GM19238 (cell line): ENCODE measurements around the gene OR9A2.

Experiments used
- DNase-seq: peaks from one replicate; pipeline ENCODE4 v3.0.0; 2011; ENCODE audit warnings: low spot score; ENCODE audit not compliant: insufficient read length

Gene OR9A2

GRCh38 chr7:143027032-143027431, at the start of gene OR9A2:
OR9A2 (minus strand) TSS chr7:143027132; CDS start chr7:143027132, 0 bp downstream.
- DNase-seq = no peak

GRCh38 chr7:143074141-143074540, 47.2 kb upstream of the OR9A2 start:
- DNase-seq = no peak

GRCh38 chr7:143073556-143073955, 46.6 kb upstream of the OR9A2 start:
- DNase-seq = no peak

- DNase-seq = no peak
These were observed 43.1 kb upstream of the OR9A2 start for GRCh38 chr7:143069912-143070500.

GRCh38 chr7:143068446-143068845, 41.5 kb upstream of the OR9A2 start:
- DNase-seq = no peak

- no peak for DNase-seq
These were observed 36.8 kb upstream of the OR9A2 start for GRCh38 chr7:143063741-143064140.

GRCh38 chr7:143055754-143056153, 28.8 kb upstream of the OR9A2 start:
- no peak for DNase-seq

- no peak for DNase-seq
These were observed 27.7 kb upstream of the OR9A2 start for GRCh38 chr7:143054621-143055020.

- no peak for DNase-seq
These were observed 25.1 kb upstream of the OR9A2 start, which contains the start of gene OR6V1 for GRCh38 chr7:143052041-143052440. OR6V1 (plus strand) TSS chr7:143052341; CDS start chr7:143052341, 0 bp downstream.

GRCh38 chr7:143050931-143051330, 24.0 kb upstream of the OR9A2 start:
- DNase-seq = no peak

GRCh38 chr7:143049362-143049761, 22.4 kb upstream of the OR9A2 start:
- no peak for DNase-seq

- no peak for DNase-seq
These were observed 21.9 kb upstream of the OR9A2 start for GRCh38 chr7:143048827-143049226.

GRCh38 chr7:143047326-143047725, 20.4 kb upstream of the OR9A2 start:
- no peak for DNase-seq

- DNase-seq = no peak
These were observed 19.5 kb upstream of the OR9A2 start for GRCh38 chr7:143046426-143046851.

- DNase-seq = no peak
These were observed 16.5 kb upstream of the OR9A2 start for GRCh38 chr7:143043391-143043790.

- DNase-seq = no peak
These were observed 15.9 kb upstream of the OR9A2 start for GRCh38 chr7:143042790-143043271.

- no peak for DNase-seq
These were observed 15.3 kb upstream of the OR9A2 start for GRCh38 chr7:143042159-143042789.

- no peak for DNase-seq
These were observed 14.4 kb upstream of the OR9A2 start for GRCh38 chr7:143041346-143041745.

- no peak for DNase-seq
These were observed 13.3 kb upstream of the OR9A2 start for GRCh38 chr7:143040209-143040715.

GRCh38 chr7:143038635-143039034, 11.7 kb upstream of the OR9A2 start:
- DNase-seq = no peak

GRCh38 chr7:143027683-143028082, 751 bp upstream of the OR9A2 start:
- no peak for DNase-seq

- DNase-seq = no peak
These were observed 1.6 kb downstream of the OR9A2 start for GRCh38 chr7:143025371-143025770.

- DNase-seq = no peak
These were observed 3.9 kb downstream of the OR9A2 start for GRCh38 chr7:143023047-143023446.
